HG02642 (cell line): Measurements from ENCODE around the gene MALAT1.

Experiments
- ATAC-seq: cut with Tn5 transposase; IDR thresholded peaks from one replicate; pipeline ENCODE4 v1.9.1; 2021; ENCODE audit warnings: mild to moderate bottlenecking; ENCODE audit not compliant: unreplicated experiment, poor library complexity

MALAT1 gene

DNA sequence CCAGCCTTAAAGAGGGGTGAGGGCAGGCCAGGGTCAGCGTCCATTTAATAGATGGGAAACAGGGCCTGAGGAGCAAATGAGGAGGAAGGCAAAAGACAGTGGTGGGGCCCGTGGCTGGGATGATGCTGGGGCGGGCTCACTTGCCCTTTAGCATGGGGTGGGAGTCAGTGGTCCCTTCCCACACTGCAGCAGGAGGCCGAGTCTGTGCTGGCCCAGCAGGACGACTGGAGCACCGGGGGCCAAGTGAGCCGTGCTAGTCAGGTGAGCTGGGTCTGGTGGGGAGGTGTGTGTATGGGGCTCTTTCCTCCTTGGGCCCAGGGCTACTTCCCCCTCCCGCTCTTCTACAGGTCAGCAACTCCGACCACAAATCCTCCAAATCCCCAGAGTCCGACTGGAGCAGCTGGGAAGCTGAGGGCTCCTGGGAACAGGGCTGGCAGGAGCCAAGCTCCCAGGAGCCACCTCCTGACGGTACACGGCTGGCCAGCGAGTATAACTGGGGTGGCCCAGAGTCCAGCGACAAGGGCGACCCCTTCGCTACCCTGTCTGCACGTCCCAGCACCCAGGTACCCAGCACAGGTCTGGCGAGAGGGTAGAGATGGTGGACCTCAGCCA is 38.9 kb downstream of the MALAT1 start:
- ATAC-seq, result no peak

DNA sequence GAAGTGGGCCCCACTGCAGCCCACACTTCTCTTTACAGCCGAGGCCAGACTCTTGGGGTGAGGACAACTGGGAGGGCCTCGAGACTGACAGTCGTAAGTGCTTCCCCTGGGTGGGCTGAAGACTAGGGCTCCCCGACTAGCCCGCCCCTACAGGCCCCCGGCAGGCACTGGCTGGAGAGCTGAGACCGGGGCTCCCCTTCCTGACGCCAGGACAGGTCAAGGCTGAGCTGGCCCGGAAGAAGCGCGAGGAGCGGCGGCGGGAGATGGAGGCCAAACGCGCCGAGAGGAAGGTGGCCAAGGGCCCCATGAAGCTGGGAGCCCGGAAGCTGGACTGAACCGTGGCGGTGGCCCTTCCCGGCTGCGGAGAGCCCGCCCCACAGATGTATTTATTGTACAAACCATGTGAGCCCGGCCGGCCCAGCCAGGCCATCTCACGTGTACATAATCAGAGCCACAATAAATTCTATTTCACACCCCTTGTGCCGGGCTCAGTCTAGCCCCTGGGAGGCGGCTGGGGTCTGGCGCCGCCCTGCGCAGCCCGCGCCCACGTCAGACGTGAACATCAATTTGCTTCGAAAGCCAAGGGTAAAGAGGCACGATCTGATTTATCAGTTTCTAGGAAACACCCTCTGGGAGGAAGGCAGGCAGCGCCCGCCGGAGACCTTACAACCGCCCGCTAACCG is 39.5 kb downstream of the MALAT1 start:
- no peak for ATAC-seq

DNA sequence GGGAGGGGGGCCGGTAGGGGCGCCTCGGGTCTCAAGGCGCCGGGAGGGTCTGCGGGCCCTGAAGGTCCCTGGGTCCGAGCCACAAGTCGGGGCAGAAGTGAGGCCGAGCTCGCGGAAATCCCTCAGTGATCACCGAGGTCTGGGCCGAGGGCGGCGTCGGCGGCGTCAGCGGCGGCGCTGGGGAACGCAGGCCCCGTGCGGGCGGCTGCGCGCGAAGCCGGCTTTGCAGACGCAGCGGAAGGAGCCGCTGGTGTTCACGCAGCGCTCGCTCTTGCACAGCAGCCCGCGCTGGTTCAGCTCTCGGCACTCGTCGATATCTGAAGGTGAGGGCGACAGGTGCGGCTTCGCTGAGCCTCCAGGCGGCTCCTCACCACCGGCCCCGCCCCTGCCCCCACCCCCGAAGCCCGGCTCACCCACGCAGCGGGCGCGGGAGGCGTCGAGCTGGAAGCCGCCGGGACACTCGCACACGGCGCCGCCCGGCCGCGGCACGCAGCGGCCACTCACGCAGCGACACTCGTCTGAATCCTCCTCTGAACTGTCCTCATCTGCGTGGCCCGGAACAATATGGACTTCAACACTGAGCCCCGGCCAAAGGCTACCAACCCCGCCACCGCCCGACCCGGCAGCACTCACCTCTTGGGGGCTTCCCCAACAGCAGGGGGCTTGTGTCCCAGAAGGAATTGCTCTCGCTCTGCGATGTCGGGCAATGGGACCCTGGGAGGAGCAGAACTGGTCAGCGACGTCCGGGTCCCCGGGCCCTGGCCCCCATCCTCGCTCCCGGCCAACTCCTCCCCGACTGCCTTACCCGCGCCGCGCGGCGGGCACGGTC is 40.3 kb downstream of the MALAT1 start:
- ATAC-seq, result no peak

DNA sequence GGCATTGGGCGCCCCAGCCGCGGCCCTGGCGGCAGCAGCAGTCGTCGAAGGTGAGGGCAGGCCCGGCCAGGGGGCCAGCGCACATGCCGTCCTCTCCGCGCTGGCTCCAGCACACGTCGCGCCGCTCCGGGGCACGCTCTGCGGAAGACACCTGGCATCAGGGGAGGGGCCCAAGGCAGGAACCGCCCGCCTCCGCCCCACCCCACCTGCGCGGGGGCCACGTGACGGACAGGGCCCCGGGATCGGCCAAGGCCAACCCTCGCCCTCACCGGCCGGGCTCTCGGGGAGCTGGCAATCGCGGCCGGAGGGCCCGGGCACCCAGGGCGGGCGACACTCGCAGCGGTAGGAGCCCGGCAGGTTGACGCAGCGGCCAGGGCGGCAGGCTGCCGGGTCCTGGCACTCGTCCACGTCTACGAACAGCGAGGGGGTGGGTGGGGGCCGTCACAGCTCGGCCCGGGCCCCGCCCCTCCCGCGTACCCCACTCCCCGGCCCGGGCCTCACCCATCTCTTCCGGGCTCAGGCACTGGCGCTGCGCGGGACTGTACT is 41.0 kb downstream of the MALAT1 start:
- peak; percentile 54 for ATAC-seq

DNA sequence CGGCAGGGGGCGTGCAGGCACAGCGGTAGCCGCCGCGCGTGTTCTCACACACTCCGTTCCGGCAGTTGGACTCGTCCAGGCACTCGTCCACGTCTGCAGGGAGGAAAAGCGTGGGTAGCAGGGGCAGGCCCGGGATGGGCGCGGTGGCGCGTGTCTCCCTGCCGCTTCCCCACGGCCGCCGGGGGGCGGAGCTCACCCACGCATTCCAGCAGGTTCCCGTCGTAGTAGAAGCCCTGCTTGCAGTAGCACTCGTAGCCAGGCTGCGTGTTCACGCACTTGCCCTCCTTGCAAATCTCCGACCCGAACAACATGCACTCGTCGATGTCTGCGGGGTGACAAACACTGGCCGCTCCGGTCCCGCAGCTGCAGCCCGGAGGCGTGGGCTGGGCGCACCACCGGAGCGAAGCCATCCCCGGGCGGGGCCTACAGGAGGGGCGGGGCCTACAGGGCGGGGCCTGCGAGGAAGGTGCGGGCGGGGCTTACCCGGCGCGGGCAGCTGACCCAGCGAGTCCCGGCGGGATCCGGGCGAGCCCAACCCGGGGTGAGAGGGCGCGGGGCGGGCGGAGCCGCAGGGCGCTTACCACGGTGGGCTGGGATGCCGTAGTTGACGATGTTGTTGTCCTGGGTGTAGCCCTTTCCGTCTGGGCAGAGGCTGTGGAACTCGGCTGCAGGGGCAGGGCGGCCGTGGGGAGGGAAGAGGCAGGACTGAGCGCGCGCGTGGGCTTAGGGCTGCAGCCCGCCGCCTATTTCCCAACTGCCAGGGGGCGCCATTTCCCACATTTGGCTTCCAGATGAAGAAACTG is 41.6 kb downstream of the MALAT1 start:
- ATAC-seq, result peak; percentile 73

DNA sequence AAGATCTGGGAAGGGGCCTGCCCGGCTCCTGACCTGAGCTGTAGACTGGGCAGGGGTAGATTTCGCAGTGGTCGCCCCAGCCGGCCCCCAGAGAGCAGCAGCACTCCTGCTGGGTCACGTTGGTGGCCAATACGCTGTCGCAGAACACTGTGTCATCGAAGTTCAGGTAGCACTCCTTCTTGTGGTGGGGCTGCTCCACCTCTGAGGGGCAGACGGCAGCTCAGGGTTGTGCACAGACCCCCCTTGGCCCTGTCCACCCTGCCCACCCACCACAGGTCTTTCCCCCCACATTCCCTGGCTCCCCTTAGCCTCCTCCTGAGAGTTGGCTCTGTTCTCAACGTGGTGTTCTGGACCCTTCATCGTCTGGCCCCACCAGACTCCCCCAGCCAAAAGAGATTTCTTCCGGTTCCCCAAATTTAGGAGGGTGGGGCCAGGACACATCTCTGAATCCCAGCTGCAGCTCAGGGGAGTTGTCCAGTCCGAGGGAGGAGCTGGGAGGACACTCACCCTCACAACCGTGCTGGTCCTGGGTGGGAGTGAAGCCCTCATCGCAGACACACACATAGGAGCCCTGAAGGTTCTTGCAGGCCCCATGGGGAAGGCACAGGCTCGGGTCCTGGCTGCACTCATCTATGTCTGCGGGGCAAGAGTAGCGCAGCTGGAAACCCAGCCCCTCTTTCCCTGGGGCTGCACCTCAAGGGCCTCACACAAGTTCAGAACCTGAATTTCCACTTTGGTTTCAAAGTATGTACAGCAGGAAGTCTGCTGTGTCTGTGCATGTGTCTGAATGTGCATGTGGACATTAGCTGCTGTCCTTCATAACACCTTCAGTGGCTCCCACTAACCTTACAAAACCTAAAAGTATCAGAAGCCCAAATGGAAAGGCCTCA is 42.5 kb downstream of the MALAT1 start:
- no peak for ATAC-seq

DNA sequence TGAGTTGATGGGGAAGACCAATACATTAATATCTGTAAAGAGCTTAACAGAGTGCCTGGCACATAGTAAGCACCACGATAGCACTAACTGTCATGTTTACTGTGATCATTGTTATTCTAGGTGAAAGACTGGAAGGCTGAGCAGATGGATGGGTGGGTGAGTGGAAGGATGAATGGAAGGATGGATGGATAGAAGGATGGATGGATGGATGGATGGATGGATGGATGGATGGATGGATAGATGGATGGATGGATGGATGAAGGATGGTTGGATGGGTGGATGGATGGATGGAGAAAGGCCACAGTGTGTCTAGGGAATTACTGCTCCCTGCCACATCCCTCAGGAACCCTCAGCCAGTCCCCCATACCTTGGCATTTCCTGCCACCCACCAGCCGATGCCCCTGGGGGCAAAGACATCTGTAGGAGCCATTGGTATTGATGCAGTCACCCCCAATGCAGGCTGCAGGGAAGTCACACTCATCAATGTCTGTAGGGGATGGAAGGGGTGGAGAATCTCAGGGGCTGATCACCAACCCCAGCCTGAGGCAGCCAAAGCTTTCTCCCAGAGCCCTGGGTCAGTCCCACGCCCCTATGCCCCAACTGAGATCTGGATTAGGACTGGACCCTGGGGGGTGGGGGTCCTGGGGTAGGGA is 44.0 kb downstream of the MALAT1 start:
- ATAC-seq, result no peak

DNA sequence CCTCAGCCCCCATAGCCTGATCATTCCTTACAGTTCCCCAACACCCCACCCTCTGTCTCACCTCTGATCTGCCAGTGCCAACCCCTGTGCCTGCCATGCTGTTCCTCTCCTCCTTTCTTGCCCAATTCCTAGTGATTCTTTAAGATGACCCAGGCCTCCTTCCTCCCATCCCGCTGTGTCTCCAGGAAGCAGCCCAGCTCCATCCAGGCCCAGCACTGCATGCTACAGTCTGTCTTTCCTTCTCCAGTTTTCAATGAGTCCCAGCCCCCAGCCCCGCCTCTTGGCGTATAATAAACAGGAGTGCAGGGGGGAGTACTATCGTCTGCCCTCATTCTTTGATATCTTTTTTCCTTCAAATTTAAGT is 47.0 kb downstream of the MALAT1 start:
- ATAC-seq, result no peak

DNA sequence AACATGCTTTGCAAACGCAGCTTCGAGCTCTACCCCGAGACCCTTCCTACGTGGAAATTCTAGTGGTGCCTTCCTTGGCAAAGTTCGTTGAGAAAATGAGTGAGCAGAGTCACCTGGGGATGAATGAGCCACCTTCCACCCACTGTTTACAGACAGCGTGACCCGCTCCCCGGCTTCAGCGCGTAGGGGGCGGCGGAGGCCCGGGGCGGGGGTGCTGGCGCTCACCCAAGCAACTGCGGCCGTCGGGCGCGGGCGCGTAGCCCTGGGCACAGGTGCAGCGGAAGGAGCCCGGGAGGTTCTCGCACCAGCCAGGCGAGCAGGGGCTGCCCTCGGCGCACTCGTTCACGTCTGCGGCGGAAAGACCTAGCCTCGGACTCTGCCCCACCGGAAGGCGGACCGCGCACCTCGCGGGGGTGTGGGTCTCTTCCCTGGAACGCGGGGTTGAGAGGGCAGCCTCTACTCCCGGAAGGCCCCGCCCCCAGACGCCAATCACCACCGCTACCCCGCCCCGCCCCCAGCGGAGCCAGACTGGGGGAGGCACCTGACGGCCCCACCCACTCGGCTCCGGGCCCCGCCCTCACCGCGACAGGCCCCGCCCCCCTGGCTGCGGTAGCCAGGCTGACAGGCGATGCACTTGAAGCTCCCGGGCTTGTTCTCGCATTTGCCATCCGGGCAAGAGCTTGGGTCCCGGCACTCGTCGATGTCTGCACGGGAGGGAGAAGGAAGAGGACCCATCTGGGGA is 47.5 kb downstream of the MALAT1 start:
- peak; percentile 82 for ATAC-seq

DNA sequence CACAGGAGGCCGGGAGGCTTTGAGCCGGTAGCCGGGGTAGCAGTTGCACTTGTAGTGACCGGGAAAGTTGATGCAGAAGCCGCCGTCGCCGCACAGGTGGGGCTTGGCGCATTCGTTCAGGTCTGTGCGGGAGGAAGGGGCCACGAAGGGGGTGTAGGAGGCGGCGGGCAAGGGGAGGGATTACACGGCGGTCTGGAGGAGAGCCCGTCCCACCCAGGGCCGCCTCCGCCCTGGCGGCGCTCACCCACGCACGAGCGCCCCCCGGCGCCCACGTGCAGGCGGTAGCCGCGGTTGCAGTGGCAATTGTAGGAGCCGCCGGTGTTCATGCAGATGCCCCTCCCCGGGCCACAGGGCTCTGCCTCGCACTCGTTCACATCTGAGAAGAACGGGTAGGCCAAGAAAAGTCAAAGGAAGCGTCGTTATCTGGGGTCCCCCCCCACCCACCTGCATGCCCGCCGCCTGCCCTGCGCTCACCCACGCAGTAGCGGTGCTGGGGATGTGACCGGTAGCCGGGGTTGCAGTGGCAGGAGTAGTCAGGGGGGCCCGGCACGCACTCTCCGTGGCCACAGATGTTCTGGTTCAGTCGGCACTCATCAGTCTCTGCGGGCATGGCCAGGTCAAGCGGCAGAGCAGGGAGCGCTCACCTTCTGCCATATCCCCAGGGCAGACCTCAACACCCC is 48.7 kb downstream of the MALAT1 start:
- no peak for ATAC-seq

DNA sequence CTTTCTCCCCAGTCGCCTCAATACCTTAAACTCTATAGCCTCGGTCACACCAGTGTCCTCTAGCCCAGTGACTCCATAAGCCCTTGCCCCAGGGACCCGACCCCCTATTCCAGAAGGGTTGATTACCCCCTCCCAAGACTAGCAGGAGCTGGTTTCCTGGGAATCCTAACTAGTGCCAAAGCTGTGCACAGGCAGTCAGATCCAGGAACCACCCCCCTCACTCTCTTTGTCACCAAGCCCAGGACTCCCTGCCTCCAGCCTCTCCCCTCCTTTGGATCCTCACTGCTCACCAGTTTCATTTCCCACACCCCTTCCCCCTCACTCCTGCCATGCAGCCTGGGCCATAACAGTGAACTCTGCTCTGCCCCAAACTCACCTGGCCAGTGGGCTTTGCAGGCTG is 49.5 kb downstream of the MALAT1 start:
- no peak for ATAC-seq

DNA sequence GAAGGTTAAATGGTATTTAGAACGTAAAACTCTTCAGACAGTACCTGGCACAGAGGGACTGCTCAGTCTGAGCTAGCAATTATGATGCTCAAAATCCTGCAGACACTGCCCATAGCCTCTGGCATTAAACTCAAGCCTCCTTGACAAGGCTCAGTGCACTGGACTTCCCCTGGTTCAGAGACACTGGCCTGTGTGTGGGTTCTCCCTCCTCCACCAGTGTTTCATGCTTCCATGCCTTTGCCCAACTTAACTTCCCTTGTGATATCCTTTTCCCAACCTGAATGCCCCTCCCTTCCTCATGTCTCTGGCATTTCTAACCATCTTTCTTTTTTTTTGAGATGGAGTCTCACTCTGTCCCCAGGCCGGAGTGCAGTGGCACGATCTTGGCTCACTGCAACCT is 50.3 kb downstream of the MALAT1 start:
- ATAC-seq, result no peak

DNA sequence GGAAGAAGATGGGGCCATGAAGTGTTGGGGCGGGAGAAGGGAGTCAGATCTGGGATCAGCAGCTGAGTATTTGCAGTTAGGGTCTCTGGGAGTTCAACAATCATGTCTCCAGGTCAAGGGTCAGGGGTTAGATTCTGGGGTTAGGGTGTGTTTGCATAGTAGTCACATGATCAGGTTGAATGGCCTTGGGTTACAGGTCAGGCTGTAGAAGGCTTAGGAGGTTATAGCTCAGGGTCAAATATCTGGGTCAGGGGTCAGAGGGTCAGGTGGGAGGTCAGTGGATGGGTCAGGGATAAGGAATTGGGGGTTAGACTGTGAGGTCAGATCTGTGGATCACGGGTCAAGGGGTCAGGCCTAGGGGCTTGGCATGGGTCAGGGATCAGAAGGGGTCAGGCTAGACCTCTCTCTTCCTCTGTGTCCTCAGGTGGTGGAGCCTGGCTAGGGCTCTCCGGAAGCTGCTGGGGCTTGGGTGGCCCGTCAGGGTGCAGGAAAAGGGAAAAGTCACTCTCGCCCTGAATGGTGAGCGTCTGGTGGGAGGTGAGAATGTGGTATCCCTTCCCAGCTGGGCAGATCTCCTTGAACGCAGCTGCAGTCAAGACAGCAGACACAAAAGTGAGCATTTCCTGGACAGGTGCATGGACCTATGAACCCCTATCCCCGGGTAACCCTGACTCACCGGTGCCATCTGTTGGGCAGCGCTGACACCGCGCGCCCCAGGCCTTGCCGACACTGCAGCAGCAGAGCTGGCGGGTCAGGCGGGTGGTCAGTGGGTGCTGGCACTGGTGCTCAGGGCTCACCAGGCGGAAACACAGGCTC is 52.9 kb downstream of the MALAT1 start:
- peak; percentile 61 for ATAC-seq

DNA sequence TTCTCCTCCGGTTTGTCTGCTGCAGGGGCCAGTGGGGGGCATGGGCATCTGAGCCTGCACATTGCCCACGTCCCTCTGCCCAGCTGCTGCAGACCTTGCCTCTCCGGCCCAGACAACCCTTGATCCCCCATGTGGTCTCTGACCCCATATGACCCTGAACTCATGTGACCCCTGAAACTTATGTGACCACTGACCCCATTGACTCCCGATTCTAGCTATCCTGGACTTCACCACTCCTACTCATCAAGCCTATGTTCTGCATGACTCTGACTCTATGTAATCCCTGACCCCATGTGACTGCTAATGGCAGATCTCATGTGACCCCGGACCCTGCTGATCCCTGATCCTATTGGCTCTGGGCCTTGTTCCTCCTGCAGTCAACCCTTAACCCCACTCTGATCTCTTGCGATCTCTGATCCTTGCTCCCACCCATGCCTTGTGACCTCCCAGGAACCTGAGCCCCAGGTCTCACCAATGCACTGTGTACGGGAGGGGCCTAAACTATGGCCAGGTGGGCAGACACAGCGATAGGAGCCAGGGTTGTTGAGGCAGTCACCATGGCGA is 53.6 kb downstream of the MALAT1 start:
- ATAC-seq, result peak; percentile 23

DNA sequence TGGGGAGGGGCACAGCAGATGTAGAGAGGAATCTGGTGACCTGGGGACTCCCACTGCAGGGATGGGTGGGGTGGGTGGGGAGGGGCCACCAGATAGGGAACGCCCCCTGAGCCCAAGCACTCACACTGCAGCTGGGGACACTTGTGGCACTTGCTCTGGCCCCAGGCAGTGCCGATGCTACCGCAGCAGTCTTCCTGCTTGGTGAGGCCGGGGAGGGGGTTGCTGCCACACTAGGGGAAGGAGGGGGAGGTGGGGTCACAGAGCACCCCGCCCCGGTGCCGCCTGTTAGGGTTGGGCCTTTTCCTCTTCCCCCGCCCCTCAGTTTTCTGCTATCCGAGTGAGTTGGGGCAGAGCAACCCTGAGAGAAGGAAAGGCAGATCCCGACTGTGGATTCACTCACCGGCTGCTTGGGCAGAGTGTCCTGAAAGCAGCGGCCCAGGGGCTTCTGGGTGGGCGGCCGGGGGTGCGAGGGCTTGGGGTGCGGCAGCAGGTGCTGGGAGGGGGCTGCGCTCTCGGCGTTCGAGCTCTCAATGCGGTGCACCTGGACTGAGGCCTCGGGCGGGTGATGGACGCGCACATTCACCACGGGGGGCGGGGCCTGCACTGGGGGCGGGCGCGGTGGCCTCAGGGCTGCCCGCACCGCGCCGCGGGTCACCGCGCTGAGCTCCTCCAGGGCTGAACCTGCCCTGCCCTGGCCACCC is 54.6 kb downstream of the MALAT1 start:
- ATAC-seq, result no peak
